ENCODE results near the gene ATF7IP2.

ATF7IP2 gene

DNA sequence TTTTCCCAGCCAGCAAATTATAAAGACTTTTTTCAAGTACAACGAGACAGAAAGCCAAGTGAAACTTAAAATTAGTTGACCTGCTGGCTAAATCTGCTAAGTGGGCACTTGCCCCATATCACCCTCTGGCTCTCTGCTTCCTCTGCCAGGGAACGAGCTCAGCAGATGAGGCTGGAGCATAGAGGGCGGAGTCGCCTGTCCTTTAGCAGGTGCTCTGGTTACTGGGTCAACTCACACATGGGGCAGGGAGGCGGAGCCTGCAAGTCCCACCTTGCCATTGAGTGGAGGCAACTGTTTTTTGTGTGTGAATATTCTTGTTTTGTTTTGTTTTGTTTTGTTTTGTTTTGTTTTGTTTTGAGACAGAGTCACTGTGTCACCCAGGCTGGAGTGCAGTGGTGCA lies 132.0 kb downstream of the ATF7IP2 start:
- no peak for DNase-seq

DNA sequence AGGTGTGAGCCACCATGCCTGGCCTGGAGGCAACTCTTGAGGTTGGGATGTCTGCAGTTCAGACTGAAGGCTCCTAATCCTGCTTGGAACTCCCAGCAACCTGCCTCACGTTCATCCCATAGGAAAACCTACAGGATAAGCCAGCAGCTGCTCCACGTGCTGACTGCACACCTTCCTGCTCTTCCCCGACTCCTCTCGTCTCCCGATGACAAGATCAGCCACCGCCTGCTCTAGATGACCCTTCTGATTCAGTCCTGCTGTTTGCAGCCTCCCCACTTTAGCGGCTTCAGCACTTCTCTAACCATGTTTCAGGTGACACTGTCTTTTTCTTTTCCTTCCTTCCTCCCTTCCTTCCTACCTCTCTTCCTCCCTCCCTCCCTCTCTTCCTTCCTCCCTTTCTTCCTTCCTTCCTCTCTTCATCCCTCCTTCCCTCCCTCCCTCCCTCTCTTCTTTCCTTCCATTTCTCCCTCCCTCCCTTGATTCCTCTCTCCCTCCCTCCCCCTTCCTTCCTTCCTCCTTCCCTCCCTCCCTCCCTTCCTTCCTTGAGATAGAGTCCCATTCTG lies 132.7 kb downstream of the ATF7IP2 start:
- no peak for DNase-seq

DNA sequence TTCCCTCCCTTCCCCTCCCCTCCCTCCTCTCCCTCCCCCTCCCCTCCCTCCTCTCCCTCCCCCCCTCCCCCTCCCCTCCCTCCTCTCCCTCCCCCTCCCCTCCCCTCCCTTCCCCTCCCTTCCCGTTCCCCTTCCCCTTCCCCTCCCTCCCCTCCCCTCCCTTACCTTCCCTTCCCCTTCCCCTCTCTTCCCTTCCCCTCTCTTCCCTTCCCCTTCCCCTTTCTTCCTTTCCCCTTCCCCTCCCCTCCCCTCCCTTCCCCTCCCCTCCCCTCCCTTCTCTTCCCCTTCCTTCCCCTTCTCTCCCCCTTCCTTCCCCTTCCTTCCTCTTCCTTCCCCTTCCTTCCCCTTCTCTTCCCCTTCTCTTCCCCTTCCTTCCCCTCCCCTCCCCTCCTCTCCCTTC lies 133.4 kb downstream of the ATF7IP2 start:
- DNase-seq = no peak

DNA sequence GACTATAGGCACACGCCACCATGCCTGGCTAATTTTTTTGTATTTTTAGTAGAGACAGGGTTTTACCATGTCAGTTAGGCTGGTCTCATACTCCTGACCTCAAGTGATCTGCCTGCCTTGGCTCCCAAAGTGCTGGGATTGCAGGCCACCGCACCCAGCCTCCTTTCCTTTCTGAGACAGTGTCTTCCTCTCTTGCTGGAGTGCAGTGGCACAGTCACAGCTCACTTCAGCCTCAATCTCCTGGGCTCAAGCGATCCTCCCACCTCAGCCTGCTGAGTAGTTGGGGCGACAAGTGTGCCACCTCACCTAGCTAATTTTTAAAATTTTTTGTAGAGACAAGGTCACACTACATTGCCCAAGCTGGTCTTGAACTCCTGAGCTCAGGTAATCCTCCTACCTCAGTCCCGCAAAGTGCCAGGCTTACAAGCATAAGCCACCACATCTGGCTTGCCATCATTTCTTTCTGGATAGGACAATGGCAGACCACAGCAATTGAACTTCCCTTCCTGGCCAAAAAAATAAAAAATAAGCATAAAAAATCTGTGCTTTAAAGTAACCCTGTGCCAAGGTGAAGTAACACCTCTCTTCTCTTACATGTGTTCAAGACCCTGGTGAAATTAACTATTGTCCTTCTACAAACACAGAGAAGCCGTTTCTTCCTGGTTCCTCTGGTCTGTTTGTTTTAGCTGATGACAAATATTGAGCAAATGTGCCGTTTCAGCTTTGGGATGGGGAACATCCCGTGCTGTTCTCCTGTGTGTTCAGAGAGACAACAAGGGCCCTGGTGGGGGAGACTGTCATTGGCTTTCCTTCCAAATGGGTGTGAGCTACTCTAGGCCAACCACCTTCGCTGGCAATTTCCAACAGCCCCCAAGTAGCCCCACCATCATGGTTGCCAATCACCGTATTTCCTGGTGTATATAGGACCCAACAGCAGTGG lies 134.3 kb downstream of the ATF7IP2 start:
- no peak for DNase-seq

DNA sequence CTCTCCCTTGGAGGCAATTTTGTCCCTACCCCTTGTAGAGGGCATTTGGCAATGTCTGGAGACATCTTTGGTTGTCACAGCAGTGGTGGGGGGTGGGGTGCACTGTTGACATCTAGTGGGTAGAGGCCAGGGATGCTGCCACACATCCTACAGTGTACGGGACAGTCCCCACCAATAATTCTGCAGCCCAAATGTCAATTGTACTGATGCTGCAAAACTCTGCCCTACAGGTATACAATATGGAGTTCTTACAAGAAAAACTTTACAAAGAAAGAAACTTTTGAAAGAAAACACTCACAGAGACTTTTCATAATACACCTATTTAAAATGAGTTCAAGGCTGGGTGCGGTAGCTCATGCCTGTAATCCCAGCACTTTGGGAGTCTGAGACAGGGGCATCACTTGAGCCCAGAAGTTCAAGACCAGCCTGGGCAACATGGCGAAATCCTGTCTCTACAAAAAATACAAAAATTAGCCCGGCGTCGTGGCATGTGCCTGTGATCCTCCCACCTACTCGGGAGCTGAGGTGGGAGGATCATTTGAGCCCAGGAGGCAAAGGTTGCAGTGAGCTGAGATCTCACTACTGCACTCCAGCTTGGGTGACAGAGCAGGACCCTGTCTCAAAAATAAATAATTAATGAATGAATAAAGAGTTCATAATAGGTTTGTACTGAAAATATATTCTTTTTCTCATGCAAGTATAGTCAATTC lies 135.2 kb downstream of the ATF7IP2 start:
- no peak for DNase-seq

DNA sequence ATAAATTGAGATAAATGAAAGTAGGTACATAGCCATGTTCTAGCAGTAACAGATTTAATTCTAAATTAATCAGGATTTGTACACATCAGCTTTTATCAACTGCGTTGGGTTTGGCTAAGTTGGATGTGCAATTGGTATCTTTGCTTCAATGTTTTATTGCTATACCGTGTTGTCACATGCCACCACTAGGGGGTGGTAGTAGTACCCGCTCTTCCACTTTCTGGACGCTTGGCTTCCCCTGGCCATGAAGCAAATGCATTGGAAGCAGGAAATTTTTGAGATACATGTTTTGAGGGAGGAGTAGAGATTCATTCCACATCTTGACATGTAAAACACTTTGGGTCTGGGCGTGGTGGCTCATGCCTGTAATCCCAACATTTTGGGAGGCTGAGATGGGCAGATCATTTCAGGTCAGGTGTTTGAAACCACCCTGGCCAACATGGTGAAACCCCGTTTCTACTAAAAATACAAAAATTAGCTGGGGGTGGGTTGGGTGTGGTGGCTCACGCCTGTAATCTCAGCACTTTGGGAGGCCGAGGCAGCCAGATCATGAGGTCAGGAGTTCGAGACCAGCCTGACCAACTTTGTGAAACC lies 135.9 kb downstream of the ATF7IP2 start:
- DNase-seq = peak; percentile 20

DNA sequence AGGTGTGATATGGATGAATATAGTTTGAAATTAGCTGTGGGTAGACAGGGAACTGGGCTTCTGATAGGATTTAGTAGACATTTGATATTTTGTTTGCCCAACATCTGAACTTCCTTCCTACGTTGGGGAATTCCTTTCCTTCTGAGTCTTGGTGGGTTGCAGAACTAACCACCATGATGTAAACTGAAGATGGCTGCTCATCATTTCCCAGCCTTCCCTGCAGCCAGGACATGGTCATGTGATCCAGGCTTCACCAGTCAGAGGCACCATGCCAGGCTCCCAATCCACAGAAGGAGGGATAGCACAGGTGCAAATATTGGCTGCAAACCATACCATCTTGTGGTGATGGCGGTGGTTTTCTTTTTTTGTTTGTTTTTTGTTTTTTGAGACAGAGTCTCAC lies 137.1 kb downstream of the ATF7IP2 start:
- DNase-seq = no peak

DNA sequence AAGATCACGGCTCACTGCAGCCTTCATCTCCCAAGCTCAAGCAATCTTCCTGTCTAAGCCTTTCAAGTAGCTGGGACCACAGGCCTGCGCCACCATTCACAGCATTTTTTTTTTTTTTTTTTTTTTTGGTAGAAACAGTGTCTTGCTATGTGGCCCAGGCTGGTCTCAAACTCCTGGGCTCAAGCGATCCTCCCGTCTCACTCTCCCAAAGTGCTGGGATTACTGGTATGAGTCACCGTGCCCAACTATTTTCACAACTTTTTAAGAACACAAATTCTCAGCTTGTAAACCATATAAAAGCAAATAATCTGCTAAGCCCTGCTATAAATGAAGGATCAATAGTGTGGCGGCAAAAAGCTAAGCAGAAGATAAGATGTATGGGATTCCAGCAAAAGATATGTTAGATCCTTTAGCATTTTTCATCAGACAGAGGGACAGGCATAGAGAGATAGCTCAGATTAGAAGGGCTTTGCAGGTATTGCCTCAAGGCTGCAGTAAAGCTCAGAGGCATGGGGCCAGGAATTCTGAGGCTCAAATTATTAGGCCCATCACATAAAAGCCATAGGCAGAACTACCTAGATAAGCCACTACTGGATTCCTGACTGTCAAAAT lies 139.5 kb downstream of the ATF7IP2 start:
- no peak for DNase-seq

DNA sequence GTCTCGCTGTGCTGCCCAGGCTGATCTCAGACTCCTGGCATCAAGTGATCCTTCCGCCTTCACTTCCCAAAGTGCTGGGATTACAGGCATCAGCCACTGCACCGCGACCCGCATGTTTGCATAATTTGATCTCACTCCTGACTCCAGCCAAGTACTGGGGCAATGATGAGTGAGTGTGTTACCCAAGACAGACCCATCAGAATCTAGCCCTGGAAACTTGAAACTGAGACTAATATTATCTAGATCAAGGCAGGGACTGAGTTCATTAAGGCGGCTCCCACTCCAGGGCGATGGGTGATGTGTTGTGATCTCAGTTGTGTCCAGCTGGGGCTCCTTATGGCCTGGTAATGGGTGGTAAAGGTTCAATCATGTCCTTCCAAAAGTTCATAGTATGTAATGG lies 141.1 kb downstream of the ATF7IP2 start:
- DNase-seq = no peak

DNA sequence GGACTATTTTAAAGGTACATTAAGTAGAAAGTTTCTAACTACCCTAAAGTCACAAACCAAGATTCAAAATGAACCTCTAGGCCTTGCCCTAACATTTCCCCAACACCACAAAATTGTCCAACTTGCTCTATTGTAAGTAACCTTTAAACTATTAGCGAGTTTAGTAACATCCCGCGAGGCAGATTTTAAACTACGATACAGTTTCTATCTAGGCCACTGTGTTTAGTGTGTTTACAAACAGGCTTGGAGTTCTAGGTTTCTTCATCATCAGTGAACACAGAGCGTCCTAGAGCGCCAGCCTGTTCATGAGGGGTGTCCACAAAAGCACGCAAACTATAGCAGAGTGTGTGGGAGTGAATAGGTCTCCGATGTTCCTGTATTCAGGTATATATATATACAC lies 142.8 kb downstream of the ATF7IP2 start:
- no peak for DNase-seq

DNA sequence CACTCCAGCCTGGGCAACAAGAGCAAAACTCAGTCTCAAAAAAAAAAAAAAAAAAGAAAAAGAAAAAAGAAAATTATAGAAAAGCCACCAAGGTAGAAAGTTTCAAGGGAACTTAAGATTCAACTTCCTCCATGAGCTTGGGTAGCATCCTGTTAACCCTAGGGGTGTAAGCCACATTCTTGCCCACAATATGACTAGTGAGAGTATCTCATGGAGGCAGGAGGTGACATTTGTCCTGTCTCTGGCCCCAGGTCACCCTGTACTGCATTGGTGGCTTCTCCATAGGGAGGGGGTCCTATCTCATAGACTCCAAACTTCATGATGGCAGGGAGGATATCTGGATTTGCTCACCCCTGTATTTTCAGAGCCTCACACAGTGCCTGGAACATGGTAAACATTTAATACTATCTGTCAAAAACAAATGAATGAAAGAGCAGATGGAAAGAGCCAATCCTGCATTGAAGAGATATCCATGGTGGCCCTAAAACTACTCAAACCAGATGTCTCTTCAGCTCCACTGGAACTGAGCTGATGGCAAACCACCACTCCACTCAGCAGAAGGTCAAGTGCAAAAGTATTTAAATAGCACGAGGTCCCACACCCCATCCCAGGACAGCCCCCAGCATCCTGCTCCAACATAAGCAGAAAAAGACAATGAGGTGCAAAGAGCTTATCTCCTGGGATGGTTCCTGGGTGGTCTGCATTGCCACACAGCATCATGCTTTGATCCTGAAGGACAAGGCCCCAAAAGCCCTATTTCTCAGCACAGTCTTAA lies 144.2 kb downstream of the ATF7IP2 start:
- no peak for DNase-seq

DNA sequence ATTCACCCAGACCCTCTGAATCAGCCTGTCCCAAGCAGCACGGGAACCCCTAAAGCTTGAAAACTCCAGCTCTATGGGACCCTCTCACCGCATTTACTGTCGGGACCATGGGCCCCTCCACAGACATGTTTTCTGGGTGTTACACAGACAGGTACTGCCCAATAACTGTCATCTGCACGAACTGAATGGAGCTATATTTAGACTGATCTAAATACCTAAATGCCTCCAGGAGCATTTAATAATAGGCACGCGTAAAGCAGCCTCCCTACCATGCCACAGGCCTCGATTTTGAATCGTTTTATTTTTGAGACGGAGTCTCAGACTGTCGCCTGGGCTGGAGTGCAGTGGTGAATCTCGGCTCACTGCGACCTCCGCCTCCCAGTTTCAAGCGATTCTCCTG lies 144.8 kb downstream of the ATF7IP2 start:
- DNase-seq = no peak

DNA sequence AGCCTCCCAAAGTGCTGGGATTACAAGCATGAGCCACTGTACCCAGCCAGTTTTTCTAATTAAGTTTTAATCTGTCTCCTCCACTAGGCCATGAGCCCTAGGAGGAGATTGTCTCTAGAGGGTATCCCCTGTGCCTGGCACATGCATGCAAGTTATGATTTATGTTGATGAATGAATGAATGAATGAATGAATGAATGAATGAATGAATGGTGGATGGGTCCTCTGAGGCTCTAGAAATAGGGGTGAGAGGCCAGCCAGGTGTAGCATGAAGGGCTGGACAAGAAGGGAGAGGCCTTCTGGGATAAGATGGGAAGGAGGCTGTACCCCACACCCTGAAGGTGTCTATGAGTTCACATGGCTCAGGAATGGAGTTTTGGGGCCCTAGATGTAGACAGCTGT lies 145.7 kb downstream of the ATF7IP2 start:
- no peak for DNase-seq

All from NCI-H146 (cell line).